Mesothelial cell of epicardium (in vitro differentiated cells): ENCODE results near the gene AFDN. TPM values are rescaled to one million over a fixed set of nuclear protein-coding genes. Genes with fewer than 3 reads are reported as not detected.

ENCODE experiments used
- DNase-seq, 2 experiments: peaks; one replicate each; pipeline ENCODE4 v3.0.0; 2021; ENCODE audit warnings: low spot score in 2 of 2; ENCODE audit not compliant: unreplicated experiment in 2 of 2
- H3K27ac Mint-ChIP-seq: 2 replicates; pipeline ENCODE4 v1.8.0; 2021; ENCODE audit warnings: mixed read lengths
- H3K27me3 Mint-ChIP-seq: 2 replicates; pipeline ENCODE4 v1.8.0; 2021; ENCODE audit warnings: low read depth, mixed read lengths
- H3K36me3 Mint-ChIP-seq: 2 replicates; pipeline ENCODE4 v1.8.0; 2021; ENCODE audit warnings: mixed read lengths
- H3K4me1 Mint-ChIP-seq: 2 replicates; pipeline ENCODE4 v1.8.0; 2021; ENCODE audit warnings: mixed read lengths
- H3K4me3 Mint-ChIP-seq: 2 replicates; pipeline ENCODE4 v1.8.0; 2021; ENCODE audit warnings: mild to moderate bottlenecking, moderate library complexity, mixed read lengths
- H3K9me3 Mint-ChIP-seq: 2 replicates; pipeline ENCODE4 v1.8.0; 2021; ENCODE audit warnings: mixed read lengths
- CTCF ChIP-seq: fragments of 200-600 bp; sonication (generic); IDR thresholded peaks from one replicate; pipeline ENCODE4 v1.5.0; 2021; ENCODE audit warnings: antibody characterized with exemption; ENCODE audit not compliant: unreplicated experiment
- total RNA-seq: library from RNA; stranded (reverse); gene quantifications from 3 replicates; pipeline ENCODE4 v1.2.1, GENCODE V29; 2021

The AFDN gene
- total RNA-seq, 1 donor from 2014 or later, result 284 TPM

GRCh38 chr6:168017629-168018028, 190.9 kb downstream of the AFDN start:
- peak overlapping the region; percentile 15 for H3K27ac Mint-ChIP-seq
- no peaks in the 10 kb centered on the region for H3K27me3 Mint-ChIP-seq
- peaks cover 11% of the 10 kb centered on the region for H3K9me3 Mint-ChIP-seq
- H3K4me1 Mint-ChIP-seq, result peaks cover 24% of the 10 kb centered on the region
- TF ChIP-seq CTCF, result no peak
- H3K36me3 Mint-ChIP-seq, result no peaks in the 10 kb centered on the region
- DNase-seq, result no peak
- H3K4me3 Mint-ChIP-seq, result no peak overlapping the region

GRCh38 chr6:168018664-168019063, 192.0 kb downstream of the AFDN start:
- no peak for DNase-seq
- Mint-ChIP-seq H3K4me3 (no peak overlapping the region), H3K27me3 (no peaks in the 10 kb centered on the region), H3K4me1 (peaks cover 24% of the 10 kb centered on the region), H3K9me3 (peaks cover 11% of the 10 kb centered on the region), H3K27ac (no peak overlapping the region), H3K36me3 (no peaks in the 10 kb centered on the region)
- TF ChIP-seq CTCF, result no peak

GRCh38 chr6:168020242-168020641, 193.5 kb downstream of the AFDN start:
- H3K4me3 Mint-ChIP-seq, result no peak overlapping the region
- peaks cover 11% of the 10 kb centered on the region for H3K9me3 Mint-ChIP-seq
- H3K36me3 Mint-ChIP-seq, result no peaks in the 10 kb centered on the region
- H3K27ac Mint-ChIP-seq, result no peak overlapping the region
- no peak for TF ChIP-seq CTCF
- no peak for DNase-seq
- H3K27me3 Mint-ChIP-seq, result no peaks in the 10 kb centered on the region
- H3K4me1 Mint-ChIP-seq, result peaks cover 31% of the 10 kb centered on the region

GRCh38 chr6:168021581-168021980, 194.9 kb downstream of the AFDN start:
- H3K27me3 Mint-ChIP-seq, result no peaks in the 10 kb centered on the region
- H3K36me3 Mint-ChIP-seq, result no peaks in the 10 kb centered on the region
- peaks cover 6% of the 10 kb centered on the region for H3K9me3 Mint-ChIP-seq
- no peak overlapping the region for H3K27ac Mint-ChIP-seq
- DNase-seq, result no peak
- H3K4me3 Mint-ChIP-seq, result no peak overlapping the region
- H3K4me1 Mint-ChIP-seq, result peaks cover 21% of the 10 kb centered on the region
- TF ChIP-seq CTCF, result no peak

Other genes with a start within 250 kb of the AFDN start
- gene KIF25, start 170.8 kb downstream of the AFDN start, total RNA-seq, result 0.47 to 1.6 TPM (median 0.95 TPM) in 3 replicates